Esophagus muscularis mucosa (tissue), 4 donors: Measurements from ENCODE around the gene OR2T35. TPM values are rescaled to one million over a fixed set of nuclear protein-coding genes. Genes with fewer than 3 reads are reported as not detected.

ENCODE experiments used
- DNase-seq: peaks from one replicate; pipeline ENCODE4 v3.0.0-alpha.2; 2017; ENCODE audit errors: extremely low spot score
- H3K27ac ChIP-seq, 4 donors: fragments of 200-600 bp; sonication (generic); replicated peaks in 1 of 4; 1 replicate in 3 of 4; 2 replicates in 1 of 4; pipeline ENCODE4 v1.5.1; 2016 to 2019; ENCODE audit warnings: mild to moderate bottlenecking in 1 of 4
- H3K27me3 ChIP-seq, 4 donors: fragments of 200-600 bp; sonication (generic); one replicate each; pipeline versions ENCODE4 v1.5.1 to v1.6.0; 2016 to 2019
- H3K36me3 ChIP-seq, 4 donors: fragments of 200-600 bp; sonication (generic); one replicate each; pipeline ENCODE4 v1.5.1; 2016 to 2019
- H3K4me1 ChIP-seq, 4 donors: fragments of 200-600 bp; sonication (generic); one replicate each; pipeline ENCODE4 v1.5.1; 2016 to 2019
- H3K4me3 ChIP-seq, 4 donors: fragments of 200-600 bp; sonication (generic); 1 replicate in 2 of 4; 2 replicates in 2 of 4; pipeline ENCODE4 v1.5.1; 2016 to 2019; ENCODE audit warnings: mild to moderate bottlenecking in 4 of 4, moderate library complexity in 1 of 4
- H3K9me3 ChIP-seq, 4 donors: fragments of 200-600 bp; sonication (generic); 1 replicate in 3 of 4; 2 replicates in 1 of 4; pipeline ENCODE4 v1.5.1; 2016 to 2019
- CTCF ChIP-seq, 3 experiments: fragments of 200-600 bp in 2 of 3; fragments of 450-650 bp in 1 of 3; sonication (generic) in 2 of 3; IDR thresholded peaks; one replicate each; pipeline ENCODE4 v1.5.1; 2017 to 2019; ENCODE audit warnings: antibody characterized with exemption in 3 of 3, mild to moderate bottlenecking in 2 of 3, moderate library complexity in 1 of 3
- EP300 ChIP-seq: sonication (generic); formaldehyde crosslinking; IDR thresholded peaks from one replicate; pipeline ENCODE4 v1.6.1; 2017; ENCODE audit warnings: antibody characterized with exemption
- POLR2A ChIP-seq: fragments of 450-650 bp; IDR thresholded peaks from one replicate; pipeline ENCODE4 v1.6.1; 2017; ENCODE audit warnings: antibody characterized with exemption, moderate library complexity, mild to moderate bottlenecking, low read depth
- POLR2AphosphoS5 ChIP-seq, 2 donors: sonication (generic); formaldehyde crosslinking; IDR thresholded peaks; one replicate each; pipeline ENCODE4 v1.6.1; 2017; ENCODE audit warnings: antibody characterized with exemption in 2 of 2
- WGBS: methylation state at CpG from one replicate; pipeline ENCODE4 v1.1.5; 2018; 5-methylcytosine and 5-hydroxymethylcytosine counted together
- intact Hi-C: fragments of 100-400 bp; cut with DNase I; formaldehyde crosslinking; loops from one replicate; pipeline ENCODE4 v1.15.1; 2023
- total RNA-seq, 4 donors: library from RNA; depleted of rRNA; stranded (reverse); fragments of >200 nt; gene quantifications; one replicate each; pipeline versions ENCODE4 v1.1.0 to v1.2.1, GENCODE V29; 2016

Gene OR2T35
- total RNA-seq, 4 donors from 2014 or later = not detected

DNA sequence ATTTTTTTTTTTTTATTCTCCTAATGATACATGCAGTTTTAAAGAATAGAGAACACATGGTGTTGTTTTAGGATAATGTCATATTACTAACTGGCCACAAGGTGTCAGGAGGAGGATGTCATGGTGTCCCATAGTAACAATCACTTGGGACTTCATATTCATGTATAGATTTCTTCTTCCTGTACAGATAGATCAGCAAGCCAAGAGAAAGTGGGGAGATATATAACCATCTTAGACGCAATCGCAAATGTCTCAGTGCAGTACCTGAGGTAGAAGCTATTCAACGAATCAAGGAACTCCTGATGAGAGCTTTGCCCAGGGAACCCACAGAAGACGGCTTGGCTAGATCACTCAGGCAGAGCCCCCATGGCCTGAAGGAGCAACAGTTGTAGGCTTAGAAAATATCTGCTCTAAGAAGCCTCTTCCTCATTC lies 22.5 kb downstream of the OR2T35 start:
- TF ChIP-seq CTCF (IDR thresholded peaks at IDR 0.05) (peak; percentile 34 to 55 (median 35)), EP300 (no peak)
- H3K9me3 ChIP-seq = no peaks in the 10 kb centered on the region
- no peak for DNase-seq
- no peaks in the 10 kb centered on the region for H3K4me1 ChIP-seq
- no peak overlapping the region for H3K27ac ChIP-seq
- 71% methylated on average over 4 of the region's 4 CpGs for WGBS
- no peak overlapping the region for H3K4me3 ChIP-seq
- no peaks in the 10 kb centered on the region for H3K36me3 ChIP-seq
- no peaks in the 10 kb centered on the region for H3K27me3 ChIP-seq
- intact Hi-C loops = no loop called here

DNA sequence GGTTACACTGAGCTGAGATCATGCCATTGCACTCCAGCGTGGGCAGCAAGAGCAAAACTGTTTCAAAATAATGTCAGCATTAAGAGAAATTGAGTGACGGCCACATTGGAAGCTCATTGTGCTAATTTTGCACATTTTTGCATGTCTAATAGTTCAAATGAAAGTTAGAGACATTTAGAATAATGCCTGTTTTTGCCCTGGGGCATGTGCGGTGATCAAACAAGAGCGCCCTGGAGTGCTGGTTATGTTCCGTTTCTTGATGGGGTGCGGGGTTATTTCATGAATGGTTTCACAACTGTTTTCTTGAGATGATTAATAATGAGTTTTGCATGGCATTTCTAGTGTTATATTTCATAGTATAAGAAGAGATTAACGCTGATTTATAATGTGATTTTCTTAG lies 23.3 kb downstream of the OR2T35 start:
- intact Hi-C loops = no loop called here
- H3K36me3 ChIP-seq = no peaks in the 10 kb centered on the region
- WGBS = 72% methylated on average over 7 of the region's 7 CpGs

GRCh38 chr1:248618878-248619277 lies 26.2 kb downstream of the OR2T35 start:
- Histone ChIP-seq H3K4me3 (no peak overlapping the region), H3K36me3 (no peaks in the 10 kb centered on the region), H3K9me3 (no peaks in the 10 kb centered on the region), H3K4me1 (no peaks in the 10 kb centered on the region), H3K27ac (no peak overlapping the region), H3K27me3 (no peaks in the 10 kb centered on the region)
- TF ChIP-seq POLR2AphosphoS5 (IDR thresholded peaks at IDR 0.05) = no peak
- TF ChIP-seq CTCF (IDR thresholded peaks at IDR 0.05) = peak; percentile 44 to 67 (median 45)
- TF ChIP-seq EP300 = no peak
- DNase-seq = no peak
- intact Hi-C loops = loop anchor here (2.0 kb wide), 1 partner anchor 188 kb away; no protein-coding TSS in a partner anchor
- 10% methylated on average over 3 of the region's 3 CpGs for WGBS

More for the DNA sequence above, 23.3 kb downstream of the OR2T35 start:
- TF ChIP-seq POLR2A (no peak), CTCF (IDR thresholded peaks at IDR 0.05) (no peak), POLR2AphosphoS5 (IDR thresholded peaks at IDR 0.05) (no peak), EP300 (no peak)
- Histone ChIP-seq H3K27ac (no peak overlapping the region), H3K9me3 (no peaks in the 10 kb centered on the region), H3K4me3 (no peak overlapping the region), H3K4me1 (no peaks in the 10 kb centered on the region), H3K27me3 (no peaks in the 10 kb centered on the region)
- DNase-seq = no peak

DNA sequence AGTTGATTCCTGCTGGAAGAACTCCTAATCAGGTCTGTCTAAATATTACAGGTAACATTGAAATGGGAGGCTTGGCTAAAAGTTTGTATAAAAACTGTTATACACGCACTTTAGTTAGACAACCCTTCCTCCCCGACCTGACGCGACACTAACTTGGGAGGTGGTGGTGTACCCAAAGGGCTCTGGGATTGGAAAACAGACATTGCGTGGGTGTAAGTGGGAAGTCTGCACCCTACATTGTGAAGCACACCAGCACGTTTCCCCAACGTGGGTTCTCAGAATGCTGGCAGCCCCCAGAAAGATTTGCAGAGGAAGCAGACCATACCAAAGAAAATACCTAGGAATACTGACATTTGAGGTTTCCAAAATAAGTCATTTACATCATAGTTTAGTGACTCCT lies 27.0 kb downstream of the OR2T35 start:
- Histone ChIP-seq H3K9me3 (no peaks in the 10 kb centered on the region), H3K27ac (no peak overlapping the region), H3K27me3 (no peaks in the 10 kb centered on the region), H3K4me1 (no peaks in the 10 kb centered on the region), H3K4me3 (no peak overlapping the region), H3K36me3 (no peaks in the 10 kb centered on the region)
- no peak for DNase-seq
- 75% methylated on average over 7 of the region's 7 CpGs for WGBS
- intact Hi-C loops = loop anchor here (2.0 kb wide), 1 partner anchor 189 kb away; no protein-coding TSS in a partner anchor
- no peak for TF ChIP-seq EP300
- no peak for TF ChIP-seq POLR2A
- TF ChIP-seq CTCF (IDR thresholded peaks at IDR 0.05) = no peak
- TF ChIP-seq POLR2AphosphoS5 (IDR thresholded peaks at IDR 0.05) = no peak

GRCh38 chr1:248613742-248614141 lies 31.3 kb downstream of the OR2T35 start:
- no peak overlapping the region for H3K27ac ChIP-seq
- no peaks in the 10 kb centered on the region for H3K27me3 ChIP-seq
- no peak overlapping the region for H3K4me3 ChIP-seq
- TF ChIP-seq EP300 (no peak), CTCF (IDR thresholded peaks at IDR 0.05) (no peak), POLR2A (no peak), POLR2AphosphoS5 (IDR thresholded peaks at IDR 0.05) (no peak)
- WGBS = 77% methylated on average over 1 of the region's 1 CpG
- H3K9me3 ChIP-seq = no peaks in the 10 kb centered on the region
- intact Hi-C loops = no loop called here
- no peaks in the 10 kb centered on the region for H3K36me3 ChIP-seq
- no peaks in the 10 kb centered on the region for H3K4me1 ChIP-seq
- no peak for DNase-seq
